K562 (cell line): ENCODE data around the gene SIM1. TPM values are rescaled to one million over a fixed set of nuclear protein-coding genes. Genes with fewer than 3 reads are reported as not detected.

ENCODE experiments used
- ATAC-seq: fragments of 200-7000 bp; cut with Tn5 transposase; 3 replicates; pipeline ENCODE4 v1.9.1; 2020; ENCODE audit warnings: moderate library complexity
- BruUV-seq: library from RNA; stranded (reverse); fragments of 400-500 nt; replicated peaks from 2 replicates; lab custom pipeline; 2021; lab: Mats Ljungman, UMichigan
- CTCF ChIA-PET: fragments of 300-600 bp; formaldehyde crosslinking; extraction: SDS; loops from one replicate; lab custom pipeline; 2021; ENCODE audit warnings: low intra/inter-chr PET ratio; lab: Yijun Ruan, JAX
- POLR2A ChIA-PET: fragments of 300-600, 350-650 bp; sonication (Branson Sonifier 250); formaldehyde crosslinking; extraction: SDS; loops from one replicate; lab custom pipeline; 2021; ENCODE audit warnings: antibody characterized with exemption, inconsistent platforms; lab: Yijun Ruan, JAX
- DNase-seq, 4 experiments: peaks; one replicate each; pipeline versions ENCODE4 v3.0.0 to v3.0.0-alpha.2; 2011 to 2018; ENCODE audit warnings: low spot score in 3 of 4, mixed read lengths in 3 of 4; ENCODE audit errors: extremely low read depth in 1 of 4
- FAIRE-seq: peaks from 2 replicates; lab custom pipeline; 2011; peaks lifted over from hg19 to GRCh38; lab: Jason Lieb, UNC
- H2AFZ ChIP-seq: 2 replicates; pipeline ENCODE4 v1.6.0; 2011; ENCODE audit warnings: low read depth, low read length, control low read depth, inconsistent platforms
- H3K27ac ChIP-seq: fragments of 200-600 bp; 3 replicates; pipeline ENCODE4 v1.8.0; 2011; ENCODE audit warnings: low read depth, mild to moderate bottlenecking, control low read depth, inconsistent platforms, low read length, moderate library complexity, mixed read lengths; ENCODE audit errors: extremely low read depth
- H3K27me3 ChIP-seq, 2 experiments: fragments of 300-600 bp in 1 of 2; 2 replicates in 1 of 2; 3 replicates in 1 of 2; pipeline versions ENCODE4 v1.6.0 to v1.8.0; 2011; ENCODE audit warnings: inconsistent platforms in 2 of 2, low read length in 2 of 2, mild to moderate bottlenecking in 1 of 2, mixed read lengths in 1 of 2, moderate library complexity in 1 of 2; ENCODE audit not compliant: control insufficient read depth in 2 of 2, insufficient read depth in 2 of 2
- H3K36me3 ChIP-seq: fragments of 300-600 bp; 3 replicates; pipeline ENCODE4 v1.8.0; 2011; ENCODE audit warnings: mild to moderate bottlenecking, low read length, inconsistent platforms; ENCODE audit not compliant: control insufficient read depth, insufficient read depth
- H3K4me1 ChIP-seq, 2 experiments: fragments of 200-600 bp in 1 of 2; replicated peaks in 1 of 2; 2 replicates in 1 of 2; 3 replicates in 1 of 2; pipeline versions ENCODE4 v1.5.1 to v1.8.0; 2011; ENCODE audit warnings: inconsistent platforms in 2 of 2, low read length in 2 of 2, mild to moderate bottlenecking in 1 of 2, mixed read lengths in 1 of 2, moderate library complexity in 1 of 2; ENCODE audit not compliant: control insufficient read depth in 2 of 2, insufficient read depth in 2 of 2
- H3K4me2 ChIP-seq: 2 replicates; pipeline ENCODE4 v1.6.1; 2011; ENCODE audit warnings: low read length, control low read depth, inconsistent platforms, mixed read lengths; ENCODE audit not compliant: insufficient read depth
- H3K4me3 ChIP-seq: fragments of 200-600 bp; sonication (generic), shearing (Covaris generic); 2 replicates; pipeline ENCODE4 v1.5.1; 2016; ENCODE audit warnings: control low read depth, inconsistent platforms
- H3K79me2 ChIP-seq: fragments of 200-600 bp; 3 replicates; pipeline ENCODE4 v1.8.0; 2011; ENCODE audit warnings: low read length, inconsistent platforms; ENCODE audit not compliant: control insufficient read depth, insufficient read depth
- H3K9ac ChIP-seq, 2 experiments: 2 replicates each; pipeline versions ENCODE4 v1.6.0 to v1.6.1; 2011; ENCODE audit warnings: low read depth in 2 of 2, low read length in 2 of 2, control low read depth in 1 of 2, inconsistent platforms in 1 of 2, mild to moderate bottlenecking in 1 of 2, mixed read lengths in 1 of 2; ENCODE audit not compliant: insufficient read depth in 1 of 2
- H3K9me1 ChIP-seq: one replicate; pipeline ENCODE4 v1.6.0; 2011; ENCODE audit warnings: inconsistent platforms, mild to moderate bottlenecking, low read length, moderate library complexity; ENCODE audit not compliant: control insufficient read depth, insufficient read depth
- H3K9me3 ChIP-seq: replicated peaks from 2 replicates; pipeline ENCODE4 v1.5.1; 2011; ENCODE audit warnings: low read depth, low read length, inconsistent platforms; ENCODE audit not compliant: control insufficient read depth, insufficient read depth
- H4K20me1 ChIP-seq: replicated peaks from 2 replicates; pipeline ENCODE4 v1.6.1; 2011; ENCODE audit warnings: low read length, inconsistent platforms, mixed read lengths; ENCODE audit not compliant: control insufficient read depth, insufficient read depth
- CTCF ChIP-seq, 3 experiments: IDR thresholded peaks in 2 of 3; conservative IDR thresholded peaks in 1 of 3; 2 replicates each; pipeline ENCODE4 v1.5.1; 2011 to 2012; ENCODE audit warnings: low read length in 3 of 3, mild to moderate bottlenecking in 3 of 3, control low read depth in 2 of 3, improper control_type of control experiment in 1 of 3, inconsistent platforms in 1 of 3, low read depth in 1 of 3, mixed read lengths in 1 of 3, moderate library complexity in 1 of 3; ENCODE audit not compliant: insufficient read depth in 2 of 3
- CXXC5 ChIP-seq: fragments of 250-450 bp; sonication (Bioruptor Pico); IDR thresholded peaks from 2 replicates; pipeline ENCODE4 v1.8.0; 2022; ENCODE audit warnings: inconsistent platforms, mild to moderate bottlenecking, moderate library complexity
- E2F8 ChIP-seq: fragments of 450-650 bp; IDR thresholded peaks from 2 replicates; pipeline ENCODE4 v1.7.1; 2018; ENCODE audit warnings: mild to moderate bottlenecking, low read depth; ENCODE audit not compliant: partially characterized antibody
- JUND ChIP-seq, 2 experiments: IDR thresholded peaks; 2 replicates in 1 of 2; 3 replicates in 1 of 2; pipeline ENCODE4 v1.6.1; 2011; ENCODE audit warnings: borderline replicate concordance in 2 of 2, low read depth in 2 of 2, low read length in 2 of 2, improper control_type of control experiment in 1 of 2, missing biosample characterization in 1 of 2, missing genetic modification characterization in 1 of 2, missing genetic modification reagents in 1 of 2
- KDM4B ChIP-seq, 2 experiments: fragments of 450-650 bp in 1 of 2; sonication (generic) in 1 of 2; IDR thresholded peaks; 2 replicates each; pipeline ENCODE4 v1.6.1; 2016 to 2017; ENCODE audit warnings: borderline replicate concordance in 2 of 2, antibody characterized with exemption in 1 of 2, low read depth in 1 of 2, mild to moderate bottlenecking in 1 of 2
- NR1H2 ChIP-seq: sonication (generic); formaldehyde crosslinking; IDR thresholded peaks from 2 replicates; pipeline ENCODE4 v1.4.0; 2020; ENCODE audit warnings: mild to moderate bottlenecking, missing genetic modification reagents
- PPARD ChIP-seq: fragments of 250-450 bp; sonication (Bioruptor Pico); IDR thresholded peaks from 2 replicates; pipeline ENCODE4 v1.8.0; 2022; ENCODE audit warnings: inconsistent platforms, mild to moderate bottlenecking, moderate library complexity
- SMAD1 ChIP-seq: fragments of 150-350 bp; IDR thresholded peaks from 2 replicates; pipeline ENCODE4 v1.6.1; 2014; ENCODE audit warnings: low read length, low read depth; ENCODE audit not compliant: partially characterized antibody
- SP1 ChIP-seq: sonication (generic); formaldehyde crosslinking; IDR thresholded peaks from 2 replicates; pipeline ENCODE4 v1.8.1; 2022; ENCODE audit warnings: mild to moderate bottlenecking, missing genetic modification reagents
- SREBF2 ChIP-seq: sonication (generic); formaldehyde crosslinking; IDR thresholded peaks from 2 replicates; pipeline ENCODE4 v1.4.0; 2020; ENCODE audit warnings: mild to moderate bottlenecking, missing genetic modification reagents
- TRIM28 ChIP-seq: fragments of 450-650 bp; IDR thresholded peaks from 2 replicates; pipeline ENCODE4 v1.6.1; 2017
- XRCC3 ChIP-seq: fragments of 450-650 bp; IDR thresholded peaks from 2 replicates; pipeline ENCODE4 v1.6.1; 2017; ENCODE audit warnings: mild to moderate bottlenecking, moderate library complexity
- ZBTB5 ChIP-seq: fragments of 450-650 bp; IDR thresholded peaks from 2 replicates; pipeline ENCODE4 v1.6.1; 2017; ENCODE audit warnings: antibody characterized with exemption
- ZNF133 ChIP-seq: fragments of 250-450 bp; sonication (Bioruptor Pico); IDR thresholded peaks from 2 replicates; pipeline ENCODE4 v1.4.0; 2020; ENCODE audit warnings: mild to moderate bottlenecking
- ZNF41 ChIP-seq: fragments of 250-450 bp; sonication (Bioruptor Pico); conservative IDR thresholded peaks from 2 replicates; pipeline ENCODE4 v1.4.0; 2020; ENCODE audit warnings: mild to moderate bottlenecking
- WGBS: fragments of 100-300 bp; shearing (Covaris generic); methylation state at CpG from one replicate; pipeline ENCODE4 v1.1.6; 2016; ENCODE audit warnings: low coverage, mixed read lengths; ENCODE audit not compliant: insufficient coverage; ENCODE audit errors: missing lambda C conversion rate; 5-methylcytosine and 5-hydroxymethylcytosine counted together
- in situ Hi-C: fragments of 300-500 bp; cut with MboI; formaldehyde crosslinking; loops from 4 replicates; pipeline ENCODE4 v1.15.0; 2018; ENCODE audit warnings: inconsistent platforms, mixed read lengths
- intact Hi-C: fragments of 100-400 bp; cut with micrococcal nuclease; formaldehyde crosslinking; loops from 2 replicates; pipeline ENCODE4 v1.14.2; 2022
- polyA plus RNA-seq, 8 experiments: library from polyadenylated mRNA; depleted of rRNA in 4 of 8; stranded (reverse) in 5 of 8; unstranded in 3 of 8; fragments of >200 nt; fragmentation: Nextera tagmentation in 2 of 8; fragmentation: Illumina TruSeq in 1 of 8; extraction: Ambion mirVana in 2 of 8; extraction: Trizol in 1 of 8; gene quantifications; 2 replicates each; pipeline versions ENCODE4 v1.2.1 to v1.2.3, GENCODE V29; 2011 to 2014; ENCODE audit warnings: inconsistent platforms in 1 of 8, missing spikeins in 1 of 8
- total RNA-seq, 7 experiments: library from RNA; depleted of rRNA in 6 of 7; stranded (reverse); fragments of >200 nt in 6 of 7; fragmentation: Illumina TruSeq in 2 of 7; extraction: Trizol in 2 of 7; gene quantifications; 2 replicates each; pipeline versions ENCODE4 v1.2.1 to v1.2.3, GENCODE V29; 2011 to 2021; ENCODE audit warnings: low replicate concordance in 1 of 7

The SIM1 gene
- total and polyA plus RNA-seq, 9 of the 15 experiments (the other 6 are each of a cell fraction or from before 2014, with no cell fraction given), result not detected

GRCh38 chr6:100467129-100468015, 2.7 kb upstream of the SIM1 start:
- POLR2A ChIA-PET, result no interaction called here
- ATAC-seq, result no peak
- TF ChIP-seq XRCC3, result no peak
- no peak for TF ChIP-seq ZNF133 (CRISPR knock-in tag)
- no peak for TF ChIP-seq CXXC5 (CRISPR knock-in tag)
- TF ChIP-seq SP1 (CRISPR knock-in tag), result no peak
- TF ChIP-seq ZBTB5, result no peak
- no peak for TF ChIP-seq NR1H2 (CRISPR knock-in tag)
- no peak for TF ChIP-seq CTCF (IDR thresholded peaks at IDR 0.05 in 2 of 3, conservative IDR thresholded peaks at IDR 0.05 in 1 of 3; ENCODE audit: insufficient read depth in 2 of 3, low read depth in 1 of 3, low read length in 3 of 3)
- no peak for TF ChIP-seq E2F8
- TF ChIP-seq JUND (IDR thresholded peaks at IDR 0.05; ENCODE audit: borderline replicate concordance, low read depth, low read length), result no peak
- TF ChIP-seq JUND (tag; IDR thresholded peaks at IDR 0.05; ENCODE audit: borderline replicate concordance, low read depth, low read length), result no peak
- no peak for TF ChIP-seq ZNF41 (CRISPR knock-in tag)
- no peak for TF ChIP-seq KDM4B (IDR thresholded peaks at IDR 0.05; ENCODE audit: borderline replicate concordance in 2 of 2, low read depth in 1 of 2)
- no peak for TF ChIP-seq SMAD1
- no peak for TF ChIP-seq SREBF2 (CRISPR knock-in tag)
- no peak for TF ChIP-seq PPARD (CRISPR knock-in tag)
- no peak for TF ChIP-seq TRIM28

More at GRCh38 chr6:100467129-100468015, 2.7 kb upstream of the SIM1 start:
- Histone ChIP-seq H3K36me3 (no peaks in the 10 kb centered on the region), H4K20me1 (no peaks in the 10 kb centered on the region), H3K27me3 (peaks cover 45 to 66% of the 10 kb centered on the region in 2 experiments), H3K4me2 (no peak overlapping the region), H3K79me2 (no peaks in the 10 kb centered on the region), H3K27ac (no peak overlapping the region), H3K9me1 (no peaks in the 10 kb centered on the region), H3K9me3 (no peaks in the 10 kb centered on the region), H3K4me3 (no peak overlapping the region), H3K4me1 (peaks cover 0 to 11% of the 10 kb centered on the region in 2 experiments; a peak in 1 of 5 replicates), H2AFZ (no peak overlapping the region), H3K9ac (no peak overlapping the region)
- DNase-seq (no peak), FAIRE-seq (no peak)
- intact Hi-C loops (no loop called here), in situ Hi-C loops (no loop called here)
- BruUV-seq, result no TSS peak
- CTCF ChIA-PET, result no interaction called here
- 23% methylated on average over 38 of the region's 49 CpGs for WGBS
